Neural cell (in vitro differentiated cells): Measurements from ENCODE around the gene CASZ1. TPM values are rescaled to one million over a fixed set of nuclear protein-coding genes. Genes with fewer than 3 reads are reported as not detected.

Source experiments
- H2AFZ ChIP-seq: fragments of 200-600, 300-800 bp; sonication (generic), shearing (Covaris generic); 2 replicates; pipeline ENCODE4 v1.6.0; 2014; ENCODE audit warnings: low read depth, mild to moderate bottlenecking, antibody characterized with exemption, low read length, moderate library complexity
- H3F3A ChIP-seq: fragments of 200-600 bp; shearing (Covaris generic); 2 replicates; pipeline ENCODE4 v1.6.1; 2016; ENCODE audit warnings: mild to moderate bottlenecking, moderate library complexity, mixed read lengths, antibody characterized with exemption, low read length; ENCODE audit not compliant: insufficient read depth, poor library complexity, severe bottlenecking
- H3K27ac ChIP-seq: fragments of 200-600, 300-800 bp; sonication (generic), shearing (Covaris generic); 2 replicates; pipeline ENCODE4 v1.5.1; 2014; ENCODE audit warnings: mild to moderate bottlenecking, low read length, moderate library complexity
- H3K27me3 ChIP-seq: fragments of 300-800, 200-600 bp; sonication (generic), shearing (Covaris generic); 2 replicates; pipeline ENCODE4 v1.6.0; 2014; ENCODE audit warnings: mild to moderate bottlenecking, low read depth, low read length, moderate library complexity; ENCODE audit not compliant: insufficient read depth
- H3K36me3 ChIP-seq: fragments of 300-800, 200-600 bp; sonication (generic), shearing (Covaris generic); 2 replicates; pipeline ENCODE4 v1.5.1; 2014; ENCODE audit warnings: mild to moderate bottlenecking, antibody characterized with exemption, low read length, moderate library complexity; ENCODE audit not compliant: insufficient read depth
- H3K4me2 ChIP-seq: fragments of 300-800, 200-600 bp; sonication (generic), shearing (Covaris generic); 2 replicates; pipeline ENCODE4 v1.6.0; 2014; ENCODE audit warnings: mild to moderate bottlenecking, low read length
- H3K4me3 ChIP-seq: fragments of 300-800, 200-600 bp; sonication (generic), shearing (Covaris generic); 2 replicates; pipeline ENCODE4 v1.5.1; 2014; ENCODE audit warnings: mild to moderate bottlenecking, low read length, moderate library complexity
- H3K79me2 ChIP-seq: fragments of 200-600 bp; shearing (Covaris generic); replicated peaks from 2 replicates; pipeline ENCODE4 v1.6.0; 2014; ENCODE audit warnings: mild to moderate bottlenecking, low read length, moderate library complexity; ENCODE audit not compliant: insufficient read depth
- H3K9ac ChIP-seq: fragments of 300-800, 200-600 bp; sonication (generic), shearing (Covaris generic); 2 replicates; pipeline ENCODE4 v1.6.1; 2016; ENCODE audit warnings: mild to moderate bottlenecking, low read length, mixed read lengths
- H3K9me2 ChIP-seq: fragments of 200-600 bp; shearing (Covaris generic); 2 replicates; pipeline ENCODE4 v1.6.1; 2016; ENCODE audit warnings: mild to moderate bottlenecking, low read length, mixed read lengths; ENCODE audit not compliant: insufficient read depth
- H3K9me3 ChIP-seq: fragments of 200-600, 300-800 bp; sonication (generic), shearing (Covaris generic); 2 replicates; pipeline ENCODE4 v1.6.1; 2016; ENCODE audit warnings: mild to moderate bottlenecking, mixed run types, low read length, moderate library complexity, mixed read lengths
- H4K20me1 ChIP-seq: fragments of 200-600 bp; shearing (Covaris generic); 2 replicates; pipeline ENCODE4 v1.6.1; 2016; ENCODE audit warnings: mild to moderate bottlenecking, mixed run types; ENCODE audit not compliant: insufficient read depth
- EP300 ChIP-seq: fragments of 450-650 bp; conservative IDR thresholded peaks from 2 replicates; pipeline ENCODE4 v1.6.1; 2014; ENCODE audit warnings: antibody characterized with exemption, mild to moderate bottlenecking, moderate library complexity; ENCODE audit not compliant: poor library complexity, severe bottlenecking
- EZH2 ChIP-seq: fragments of 200-600, 300-800 bp; shearing (Covaris generic), sonication (generic); IDR thresholded peaks from 2 replicates; pipeline ENCODE4 v1.6.1; 2014; ENCODE audit warnings: antibody characterized with exemption, low read length, borderline replicate concordance, mild to moderate bottlenecking; ENCODE audit not compliant: insufficient read depth, poor library complexity, severe bottlenecking
- MXI1 ChIP-seq: fragments of 450-650 bp; conservative IDR thresholded peaks from 2 replicates; pipeline ENCODE4 v1.6.1; 2014; ENCODE audit warnings: antibody characterized with exemption, mild to moderate bottlenecking; ENCODE audit not compliant: poor library complexity, severe bottlenecking
- POLR2AphosphoS5 ChIP-seq: IDR thresholded peaks from 2 replicates; pipeline ENCODE4 v1.6.1; 2012
- RAD21 ChIP-seq: fragments of 450-650 bp; conservative IDR thresholded peaks from 2 replicates; pipeline ENCODE4 v1.6.1; 2014; ENCODE audit warnings: antibody characterized with exemption, mild to moderate bottlenecking, moderate library complexity
- SMC3 ChIP-seq: fragments of 450-650 bp; conservative IDR thresholded peaks from 2 replicates; pipeline ENCODE4 v1.6.1; 2014; ENCODE audit warnings: antibody characterized with exemption, mild to moderate bottlenecking, moderate library complexity; ENCODE audit not compliant: poor library complexity
- TAF1 ChIP-seq: IDR thresholded peaks from 2 replicates; pipeline ENCODE4 v1.6.1; 2012; ENCODE audit warnings: low read depth
- polyA plus RNA-seq: library from polyadenylated mRNA; depleted of rRNA; stranded (reverse); fragments of >200 nt; gene quantifications from 2 replicates; pipeline ENCODE4 v1.2.3, GENCODE V29; 2014
- TF ChIP-seq, protein P1 (sequence below): fragments of 450-650 bp; IDR thresholded peaks from 2 replicates; pipeline ENCODE4 v1.5.1; 2014; ENCODE audit warnings: antibody characterized with exemption, mild to moderate bottlenecking, moderate library complexity; ENCODE audit not compliant: poor library complexity, severe bottlenecking
- TF ChIP-seq, protein P2 (sequence below): IDR thresholded peaks from 2 replicates; pipeline ENCODE4 v1.6.1; 2012; ENCODE audit warnings: borderline replicate concordance

Gene CASZ1
- polyA plus RNA-seq, 1 donor from 2014 or later = 0.27 TPM

DNA sequence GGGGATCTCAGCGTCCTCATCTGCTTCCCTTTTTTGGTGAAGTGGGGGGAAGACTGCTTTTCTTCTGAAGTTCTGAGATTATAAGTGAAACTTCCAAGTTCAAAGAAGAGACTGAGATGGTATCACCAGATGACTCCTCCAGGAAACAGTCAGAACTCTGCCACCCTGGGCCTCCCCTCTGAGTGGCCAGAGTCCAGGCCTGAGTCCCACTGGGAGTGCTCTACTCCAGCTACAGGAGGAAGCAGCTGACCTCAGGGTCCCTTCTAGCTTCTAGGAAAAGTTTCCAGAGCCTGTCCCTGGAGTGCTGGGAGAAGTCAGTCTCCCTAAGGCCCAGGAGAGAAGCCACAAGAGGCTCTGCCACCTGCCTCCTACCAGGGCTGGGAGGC, 104.7 kb downstream of the CASZ1 start:
- no peaks in the 10 kb centered on the region for H4K20me1 ChIP-seq
- no peak overlapping the region for H2AFZ ChIP-seq
- TF ChIP-seq, protein P1, sequence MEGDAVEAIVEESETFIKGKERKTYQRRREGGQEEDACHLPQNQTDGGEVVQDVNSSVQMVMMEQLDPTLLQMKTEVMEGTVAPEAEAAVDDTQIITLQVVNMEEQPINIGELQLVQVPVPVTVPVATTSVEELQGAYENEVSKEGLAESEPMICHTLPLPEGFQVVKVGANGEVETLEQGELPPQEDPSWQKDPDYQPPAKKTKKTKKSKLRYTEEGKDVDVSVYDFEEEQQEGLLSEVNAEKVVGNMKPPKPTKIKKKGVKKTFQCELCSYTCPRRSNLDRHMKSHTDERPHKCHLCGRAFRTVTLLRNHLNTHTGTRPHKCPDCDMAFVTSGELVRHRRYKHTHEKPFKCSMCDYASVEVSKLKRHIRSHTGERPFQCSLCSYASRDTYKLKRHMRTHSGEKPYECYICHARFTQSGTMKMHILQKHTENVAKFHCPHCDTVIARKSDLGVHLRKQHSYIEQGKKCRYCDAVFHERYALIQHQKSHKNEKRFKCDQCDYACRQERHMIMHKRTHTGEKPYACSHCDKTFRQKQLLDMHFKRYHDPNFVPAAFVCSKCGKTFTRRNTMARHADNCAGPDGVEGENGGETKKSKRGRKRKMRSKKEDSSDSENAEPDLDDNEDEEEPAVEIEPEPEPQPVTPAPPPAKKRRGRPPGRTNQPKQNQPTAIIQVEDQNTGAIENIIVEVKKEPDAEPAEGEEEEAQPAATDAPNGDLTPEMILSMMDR = no peak
- TF ChIP-seq, protein P2, sequence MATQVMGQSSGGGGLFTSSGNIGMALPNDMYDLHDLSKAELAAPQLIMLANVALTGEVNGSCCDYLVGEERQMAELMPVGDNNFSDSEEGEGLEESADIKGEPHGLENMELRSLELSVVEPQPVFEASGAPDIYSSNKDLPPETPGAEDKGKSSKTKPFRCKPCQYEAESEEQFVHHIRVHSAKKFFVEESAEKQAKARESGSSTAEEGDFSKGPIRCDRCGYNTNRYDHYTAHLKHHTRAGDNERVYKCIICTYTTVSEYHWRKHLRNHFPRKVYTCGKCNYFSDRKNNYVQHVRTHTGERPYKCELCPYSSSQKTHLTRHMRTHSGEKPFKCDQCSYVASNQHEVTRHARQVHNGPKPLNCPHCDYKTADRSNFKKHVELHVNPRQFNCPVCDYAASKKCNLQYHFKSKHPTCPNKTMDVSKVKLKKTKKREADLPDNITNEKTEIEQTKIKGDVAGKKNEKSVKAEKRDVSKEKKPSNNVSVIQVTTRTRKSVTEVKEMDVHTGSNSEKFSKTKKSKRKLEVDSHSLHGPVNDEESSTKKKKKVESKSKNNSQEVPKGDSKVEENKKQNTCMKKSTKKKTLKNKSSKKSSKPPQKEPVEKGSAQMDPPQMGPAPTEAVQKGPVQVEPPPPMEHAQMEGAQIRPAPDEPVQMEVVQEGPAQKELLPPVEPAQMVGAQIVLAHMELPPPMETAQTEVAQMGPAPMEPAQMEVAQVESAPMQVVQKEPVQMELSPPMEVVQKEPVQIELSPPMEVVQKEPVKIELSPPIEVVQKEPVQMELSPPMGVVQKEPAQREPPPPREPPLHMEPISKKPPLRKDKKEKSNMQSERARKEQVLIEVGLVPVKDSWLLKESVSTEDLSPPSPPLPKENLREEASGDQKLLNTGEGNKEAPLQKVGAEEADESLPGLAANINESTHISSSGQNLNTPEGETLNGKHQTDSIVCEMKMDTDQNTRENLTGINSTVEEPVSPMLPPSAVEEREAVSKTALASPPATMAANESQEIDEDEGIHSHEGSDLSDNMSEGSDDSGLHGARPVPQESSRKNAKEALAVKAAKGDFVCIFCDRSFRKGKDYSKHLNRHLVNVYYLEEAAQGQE = no peak
- TF ChIP-seq EP300 (no peak), SMC3 (no peak), TAF1 (no peak), POLR2AphosphoS5 (no peak), MXI1 (no peak), RAD21 (no peak), EZH2 (no peak)
- H3K36me3 ChIP-seq = no peaks in the 10 kb centered on the region
- no peak overlapping the region for H3K4me2 ChIP-seq
- peaks cover 17% of the 10 kb centered on the region for H3K27me3 ChIP-seq
- H3K9me2 ChIP-seq = no peaks in the 10 kb centered on the region
- no peaks in the 10 kb centered on the region for H3K9me3 ChIP-seq
- H3K9ac ChIP-seq = no peak overlapping the region
- no peak overlapping the region for H3K27ac ChIP-seq
- H3K79me2 ChIP-seq = no peaks in the 10 kb centered on the region
- no peaks in the 10 kb centered on the region for H3F3A ChIP-seq
- no peak overlapping the region for H3K4me3 ChIP-seq

DNA sequence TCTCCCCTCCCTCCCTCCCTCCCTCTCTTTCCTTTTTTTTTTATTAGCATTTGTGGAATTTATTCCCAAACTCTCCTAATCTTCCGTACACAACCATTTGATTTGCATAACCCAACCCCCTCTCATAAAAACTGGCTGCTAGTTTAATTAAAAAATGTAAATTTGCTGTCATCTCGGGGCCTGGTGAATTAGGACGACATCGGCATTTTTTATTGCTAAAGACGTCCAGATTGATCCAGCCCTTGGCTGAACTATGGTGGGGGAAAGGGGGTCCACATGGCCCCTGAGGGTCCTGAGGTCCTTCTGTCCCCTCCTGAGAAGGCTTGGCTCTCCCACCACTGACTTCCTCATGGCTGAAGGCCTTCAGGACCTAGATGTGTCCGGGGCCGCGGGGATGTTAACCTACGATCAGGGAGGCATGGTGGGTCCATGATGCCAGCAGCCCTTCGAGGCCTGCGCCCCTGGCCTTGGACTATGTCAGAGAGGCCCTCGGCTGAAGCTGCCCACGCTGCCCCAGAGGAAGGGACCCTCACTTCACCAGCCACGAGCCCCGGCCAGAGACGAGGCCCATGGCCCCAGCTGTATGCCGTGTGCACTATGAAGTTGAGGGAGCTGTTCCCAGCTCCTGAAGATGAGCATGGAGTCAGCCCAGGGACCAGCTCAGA, 105.2 kb downstream of the CASZ1 start:
- Histone ChIP-seq H3K9me2 (no peaks in the 10 kb centered on the region), H3K27me3 (peaks cover 16% of the 10 kb centered on the region), H3K27ac (no peak overlapping the region), H2AFZ (no peak overlapping the region), H3K79me2 (no peaks in the 10 kb centered on the region), H3F3A (no peaks in the 10 kb centered on the region), H3K36me3 (no peaks in the 10 kb centered on the region), H3K9ac (no peak overlapping the region), H3K4me2 (no peak overlapping the region), H3K9me3 (no peaks in the 10 kb centered on the region), H3K4me3 (no peak overlapping the region), H4K20me1 (no peaks in the 10 kb centered on the region)
- TF ChIP-seq, protein P1 = no peak
- no peak for TF ChIP-seq RAD21
- no peak for TF ChIP-seq TAF1
- TF ChIP-seq, protein P2 = no peak
- TF ChIP-seq SMC3 = no peak
- no peak for TF ChIP-seq EP300
- TF ChIP-seq POLR2AphosphoS5 = no peak
- TF ChIP-seq MXI1 = no peak
- no peak for TF ChIP-seq EZH2
